Measurements from ENCODE around the gene ZNF407. TPM values are rescaled to one million over a fixed set of nuclear protein-coding genes. Genes with fewer than 3 reads are reported as not detected.

Gene ZNF407
- total RNA-seq, 2 experiments from 2014 or later, result 23.2 to 24.7 TPM

DNA sequence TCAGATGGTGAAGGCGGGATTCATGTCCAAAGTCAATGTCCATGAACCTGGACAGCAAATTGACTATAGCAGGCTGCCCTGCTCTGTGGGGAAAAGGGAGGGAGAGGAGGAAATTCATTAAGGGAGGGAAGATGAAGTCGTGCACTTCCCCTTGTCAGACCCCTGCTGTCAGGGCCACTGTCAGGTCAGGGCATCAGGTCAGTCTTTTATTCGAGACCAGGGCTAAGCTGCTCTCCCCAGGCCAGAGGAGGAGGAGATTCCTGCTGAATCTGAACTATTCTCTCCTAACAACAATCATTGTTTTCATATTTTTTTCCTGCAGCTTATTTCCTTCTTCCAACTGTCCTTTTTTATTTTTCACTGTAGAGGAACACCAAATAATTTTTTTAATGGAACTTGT, 46.2 kb upstream of the ZNF407 start:
- intact Hi-C loops (cut with DNase I, micrococcal nuclease), result loop anchor here (2.0 to 10.0 kb wide), 4 partner anchors 59 to 1787 kb away; no protein-coding TSS in a partner anchor
- no peaks in the 10 kb centered on the region for H3K27me3 ChIP-seq (ENCODE audit: control insufficient read depth in 1 of 2, insufficient read depth in 2 of 2, low read length in 2 of 2)
- TF ChIP-seq, protein P1, sequence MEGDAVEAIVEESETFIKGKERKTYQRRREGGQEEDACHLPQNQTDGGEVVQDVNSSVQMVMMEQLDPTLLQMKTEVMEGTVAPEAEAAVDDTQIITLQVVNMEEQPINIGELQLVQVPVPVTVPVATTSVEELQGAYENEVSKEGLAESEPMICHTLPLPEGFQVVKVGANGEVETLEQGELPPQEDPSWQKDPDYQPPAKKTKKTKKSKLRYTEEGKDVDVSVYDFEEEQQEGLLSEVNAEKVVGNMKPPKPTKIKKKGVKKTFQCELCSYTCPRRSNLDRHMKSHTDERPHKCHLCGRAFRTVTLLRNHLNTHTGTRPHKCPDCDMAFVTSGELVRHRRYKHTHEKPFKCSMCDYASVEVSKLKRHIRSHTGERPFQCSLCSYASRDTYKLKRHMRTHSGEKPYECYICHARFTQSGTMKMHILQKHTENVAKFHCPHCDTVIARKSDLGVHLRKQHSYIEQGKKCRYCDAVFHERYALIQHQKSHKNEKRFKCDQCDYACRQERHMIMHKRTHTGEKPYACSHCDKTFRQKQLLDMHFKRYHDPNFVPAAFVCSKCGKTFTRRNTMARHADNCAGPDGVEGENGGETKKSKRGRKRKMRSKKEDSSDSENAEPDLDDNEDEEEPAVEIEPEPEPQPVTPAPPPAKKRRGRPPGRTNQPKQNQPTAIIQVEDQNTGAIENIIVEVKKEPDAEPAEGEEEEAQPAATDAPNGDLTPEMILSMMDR (IDR thresholded peaks at IDR 0.05), result no peak
- ChIA-PET POLR2A (interaction anchor here (1.3 kb wide), 2 partner anchors 56 to 199 kb away, joined by 4 to 6 read pairs; partner anchors contain the start of gene CNDP2), CTCF (interaction anchor here (0.7 to 1.4 kb wide), 13 partner anchors 13 to 357 kb away, joined by 3 to 13 read pairs (median 3); partner anchors contain the start of gene CNDP2)
- no peak overlapping the region for H3K4me3 Mint-ChIP-seq
- peaks cover 17% of the 10 kb centered on the region for H3K27me3 Mint-ChIP-seq
- H3K4me1 ChIP-seq (ENCODE audit: insufficient read depth, low read length), result no peaks in the 10 kb centered on the region
- H3K9me3 Mint-ChIP-seq, result peaks cover 5% of the 10 kb centered on the region
- no peak for ATAC-seq (ENCODE audit: poor library complexity)
- DNase-seq, result no peak
- H3K4me1 Mint-ChIP-seq (ENCODE audit: low read depth), result no peaks in the 10 kb centered on the region
- no peak overlapping the region for H3K4me3 ChIP-seq (ENCODE audit: low read length)
- no peaks in the 10 kb centered on the region for H3K36me3 Mint-ChIP-seq (ENCODE audit: low read depth)
- H3K27ac ChIP-seq (ENCODE audit: low read depth in 1 of 2, low read length in 2 of 2), result no peak overlapping the region
- H3K36me3 ChIP-seq (ENCODE audit: insufficient read depth, low read length), result no peaks in the 10 kb centered on the region
- no peak overlapping the region for H3K27ac Mint-ChIP-seq
- H3K9me3 ChIP-seq (ENCODE audit: control insufficient read depth in 1 of 2, insufficient read depth in 1 of 2, low read length in 2 of 2), result peaks cover 8 to 15% of the 10 kb centered on the region in 2 experiments

DNA sequence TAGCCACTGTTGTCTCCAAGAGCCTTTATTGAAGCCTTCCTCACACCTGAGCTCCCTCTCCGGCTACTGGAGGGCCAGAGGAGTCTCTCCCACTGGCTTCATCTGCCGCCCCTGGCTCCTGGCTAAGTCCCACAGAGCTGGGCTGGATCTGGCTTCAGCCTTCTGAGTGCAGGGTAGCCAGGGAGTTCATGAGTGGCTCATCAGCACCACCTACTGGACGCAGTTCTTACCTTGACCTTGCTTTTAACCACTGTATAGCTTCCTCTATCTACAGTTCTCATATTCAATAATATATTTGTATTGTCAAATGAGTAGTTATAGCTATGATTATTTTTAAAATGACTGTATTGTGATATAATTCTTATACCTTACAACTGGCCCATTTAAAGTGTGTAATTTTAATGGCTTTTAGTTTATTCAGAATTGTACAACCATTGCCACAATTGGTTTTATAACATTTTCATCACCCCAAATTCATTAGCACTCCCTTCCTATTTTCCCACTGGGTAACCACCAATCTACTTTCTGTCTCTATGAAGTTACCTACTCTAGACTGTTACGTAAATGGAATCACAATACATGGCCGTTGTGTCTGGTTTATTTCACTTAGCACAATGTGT, 45.6 kb upstream of the ZNF407 start:
- H3K36me3 Mint-ChIP-seq (ENCODE audit: low read depth), result no peaks in the 10 kb centered on the region
- no peak overlapping the region for H3K4me3 ChIP-seq (ENCODE audit: low read length)
- TF ChIP-seq, protein P1 (IDR thresholded peaks at IDR 0.05), result peak; percentile 85
- H3K4me3 Mint-ChIP-seq, result no peak overlapping the region
- POLR2A ChIA-PET, result interaction anchor here (1.3 kb wide), 2 partner anchors 56 to 199 kb away, joined by 4 to 6 read pairs; partner anchors contain the start of gene CNDP2
- CTCF ChIA-PET, result interaction anchor here (0.5 to 1.4 kb wide), 15 partner anchors 12 to 358 kb away, joined by 3 to 13 read pairs (median 3); partner anchors contain the start of gene CNDP2
- ATAC-seq (ENCODE audit: poor library complexity) (peak; percentile 94), DNase-seq (peak; percentile 61 to 89 (median 70))
- peaks cover 19% of the 10 kb centered on the region for H3K27me3 Mint-ChIP-seq
- no peaks in the 10 kb centered on the region for H3K36me3 ChIP-seq (ENCODE audit: insufficient read depth, low read length)
- H3K9me3 Mint-ChIP-seq, result peaks cover 5% of the 10 kb centered on the region
- no peak overlapping the region for H3K27ac Mint-ChIP-seq
- H3K27ac ChIP-seq (ENCODE audit: low read depth in 1 of 2, low read length in 2 of 2), result no peak overlapping the region
- H3K9me3 ChIP-seq (ENCODE audit: control insufficient read depth in 1 of 2, insufficient read depth in 1 of 2, low read length in 2 of 2), result peaks cover 8 to 15% of the 10 kb centered on the region in 2 experiments
- H3K27me3 ChIP-seq (ENCODE audit: control insufficient read depth in 1 of 2, insufficient read depth in 2 of 2, low read length in 2 of 2), result no peaks in the 10 kb centered on the region
- intact Hi-C loops (cut with DNase I, micrococcal nuclease), result loop anchor here (1.0 to 10.0 kb wide), 6 partner anchors 59 to 1787 kb away; no protein-coding TSS in a partner anchor
- no peaks in the 10 kb centered on the region for H3K4me1 Mint-ChIP-seq (ENCODE audit: low read depth)
- no peaks in the 10 kb centered on the region for H3K4me1 ChIP-seq (ENCODE audit: insufficient read depth, low read length)

DNA sequence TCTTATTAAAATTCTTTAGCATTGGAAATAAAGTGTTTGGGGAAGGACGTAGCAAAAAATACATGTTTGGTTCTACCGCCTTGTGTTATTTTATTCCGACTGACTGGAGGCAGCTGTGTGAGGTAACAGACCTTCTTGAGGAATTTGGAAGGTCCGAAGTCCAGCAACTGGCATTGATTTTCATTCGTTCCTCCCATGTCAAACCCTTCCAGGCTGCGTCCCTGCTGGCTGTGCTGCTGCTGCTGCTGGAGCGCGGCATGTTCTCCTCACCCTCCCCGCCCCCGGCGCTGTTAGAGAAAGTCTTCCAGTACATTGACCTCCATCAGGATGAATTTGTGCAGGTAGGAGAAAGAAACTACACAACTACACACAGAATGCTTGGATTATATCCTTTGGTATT, 41.5 kb upstream of the ZNF407 start:
- TF ChIP-seq, protein P1 (IDR thresholded peaks at IDR 0.05), result no peak
- Mint-ChIP-seq H3K9me3 (no peaks in the 10 kb centered on the region), H3K4me1 (ENCODE audit: low read depth) (no peaks in the 10 kb centered on the region), H3K27ac (no peak overlapping the region), H3K27me3 (peaks cover 19% of the 10 kb centered on the region), H3K36me3 (ENCODE audit: low read depth) (no peaks in the 10 kb centered on the region), H3K4me3 (no peak overlapping the region)
- H3K27me3 ChIP-seq (ENCODE audit: control insufficient read depth in 1 of 2, insufficient read depth in 2 of 2, low read length in 2 of 2), result no peaks in the 10 kb centered on the region
- CTCF ChIA-PET, result no interaction called here
- no peak for ATAC-seq (ENCODE audit: poor library complexity)
- no peak overlapping the region for H3K4me3 ChIP-seq (ENCODE audit: low read length)
- H3K27ac ChIP-seq (ENCODE audit: low read depth in 1 of 2, low read length in 2 of 2), result no peak overlapping the region
- intact Hi-C loops (cut with DNase I, micrococcal nuclease), result loop anchor here (5.0 to 10.0 kb wide), 2 partner anchors 1791 to 1799 kb away; no protein-coding TSS in a partner anchor
- no peaks in the 10 kb centered on the region for H3K9me3 ChIP-seq (ENCODE audit: control insufficient read depth in 1 of 2, insufficient read depth in 1 of 2, low read length in 2 of 2)
- H3K4me1 ChIP-seq (ENCODE audit: insufficient read depth, low read length), result no peaks in the 10 kb centered on the region
- no peaks in the 10 kb centered on the region for H3K36me3 ChIP-seq (ENCODE audit: insufficient read depth, low read length)
- DNase-seq, result no peak
- POLR2A ChIA-PET, result no interaction called here
